K562 (cell line): ENCODE data around the gene NUP214. TPM values are rescaled to one million over a fixed set of nuclear protein-coding genes. Genes with fewer than 3 reads are reported as not detected.

Experiments used
- ATAC-seq: fragments of 200-7000 bp; cut with Tn5 transposase; 3 replicates; pipeline ENCODE4 v1.9.1; 2020; ENCODE audit warnings: moderate library complexity
- BruUV-seq: library from RNA; stranded (reverse); fragments of 400-500 nt; replicated peaks from 2 replicates; lab custom pipeline; 2021; lab: Mats Ljungman, UMichigan
- CTCF ChIA-PET: fragments of 300-600 bp; formaldehyde crosslinking; extraction: SDS; loops from one replicate; lab custom pipeline; 2021; ENCODE audit warnings: low intra/inter-chr PET ratio; lab: Yijun Ruan, JAX
- POLR2A ChIA-PET: fragments of 300-600, 350-650 bp; sonication (Branson Sonifier 250); formaldehyde crosslinking; extraction: SDS; loops from one replicate; lab custom pipeline; 2021; ENCODE audit warnings: antibody characterized with exemption, inconsistent platforms; lab: Yijun Ruan, JAX
- DNase-seq, 4 experiments: peaks; one replicate each; pipeline versions ENCODE4 v3.0.0 to v3.0.0-alpha.2; 2011 to 2018; ENCODE audit warnings: low spot score in 3 of 4, mixed read lengths in 3 of 4; ENCODE audit errors: extremely low read depth in 1 of 4
- FAIRE-seq: peaks from 2 replicates; lab custom pipeline; 2011; peaks lifted over from hg19 to GRCh38; lab: Jason Lieb, UNC
- H2AFZ ChIP-seq: 2 replicates; pipeline ENCODE4 v1.6.0; 2011; ENCODE audit warnings: low read depth, low read length, control low read depth, inconsistent platforms
- H3K27ac ChIP-seq: fragments of 200-600 bp; 3 replicates; pipeline ENCODE4 v1.8.0; 2011; ENCODE audit warnings: low read depth, mild to moderate bottlenecking, control low read depth, inconsistent platforms, low read length, moderate library complexity, mixed read lengths; ENCODE audit errors: extremely low read depth
- H3K27me3 ChIP-seq, 2 experiments: fragments of 300-600 bp in 1 of 2; 2 replicates in 1 of 2; 3 replicates in 1 of 2; pipeline versions ENCODE4 v1.6.0 to v1.8.0; 2011; ENCODE audit warnings: inconsistent platforms in 2 of 2, low read length in 2 of 2, mild to moderate bottlenecking in 1 of 2, mixed read lengths in 1 of 2, moderate library complexity in 1 of 2; ENCODE audit not compliant: control insufficient read depth in 2 of 2, insufficient read depth in 2 of 2
- H3K36me3 ChIP-seq: fragments of 300-600 bp; 3 replicates; pipeline ENCODE4 v1.8.0; 2011; ENCODE audit warnings: mild to moderate bottlenecking, low read length, inconsistent platforms; ENCODE audit not compliant: control insufficient read depth, insufficient read depth
- H3K4me1 ChIP-seq, 2 experiments: fragments of 200-600 bp in 1 of 2; replicated peaks in 1 of 2; 2 replicates in 1 of 2; 3 replicates in 1 of 2; pipeline versions ENCODE4 v1.5.1 to v1.8.0; 2011; ENCODE audit warnings: inconsistent platforms in 2 of 2, low read length in 2 of 2, mild to moderate bottlenecking in 1 of 2, mixed read lengths in 1 of 2, moderate library complexity in 1 of 2; ENCODE audit not compliant: control insufficient read depth in 2 of 2, insufficient read depth in 2 of 2
- H3K4me2 ChIP-seq: 2 replicates; pipeline ENCODE4 v1.6.1; 2011; ENCODE audit warnings: low read length, control low read depth, inconsistent platforms, mixed read lengths; ENCODE audit not compliant: insufficient read depth
- H3K4me3 ChIP-seq: fragments of 200-600 bp; sonication (generic), shearing (Covaris generic); 2 replicates; pipeline ENCODE4 v1.5.1; 2016; ENCODE audit warnings: control low read depth, inconsistent platforms
- H3K79me2 ChIP-seq: fragments of 200-600 bp; 3 replicates; pipeline ENCODE4 v1.8.0; 2011; ENCODE audit warnings: low read length, inconsistent platforms; ENCODE audit not compliant: control insufficient read depth, insufficient read depth
- H3K9ac ChIP-seq, 2 experiments: 2 replicates each; pipeline versions ENCODE4 v1.6.0 to v1.6.1; 2011; ENCODE audit warnings: low read depth in 2 of 2, low read length in 2 of 2, control low read depth in 1 of 2, inconsistent platforms in 1 of 2, mild to moderate bottlenecking in 1 of 2, mixed read lengths in 1 of 2; ENCODE audit not compliant: insufficient read depth in 1 of 2
- H3K9me1 ChIP-seq: one replicate; pipeline ENCODE4 v1.6.0; 2011; ENCODE audit warnings: inconsistent platforms, mild to moderate bottlenecking, low read length, moderate library complexity; ENCODE audit not compliant: control insufficient read depth, insufficient read depth
- H3K9me3 ChIP-seq: replicated peaks from 2 replicates; pipeline ENCODE4 v1.5.1; 2011; ENCODE audit warnings: low read depth, low read length, inconsistent platforms; ENCODE audit not compliant: control insufficient read depth, insufficient read depth
- H4K20me1 ChIP-seq: replicated peaks from 2 replicates; pipeline ENCODE4 v1.6.1; 2011; ENCODE audit warnings: low read length, inconsistent platforms, mixed read lengths; ENCODE audit not compliant: control insufficient read depth, insufficient read depth
- ARNT ChIP-seq, 2 experiments: fragments of 450-650 bp; IDR thresholded peaks; 2 replicates each; pipeline ENCODE4 v1.6.1; 2016; ENCODE audit warnings: mild to moderate bottlenecking in 1 of 2
- CXXC5 ChIP-seq: fragments of 250-450 bp; sonication (Bioruptor Pico); IDR thresholded peaks from 2 replicates; pipeline ENCODE4 v1.8.0; 2022; ENCODE audit warnings: inconsistent platforms, mild to moderate bottlenecking, moderate library complexity
- ESRRA ChIP-seq: fragments of 450-650 bp; IDR thresholded peaks from 2 replicates; pipeline ENCODE4 v1.6.1; 2014; ENCODE audit warnings: low read depth, mild to moderate bottlenecking, moderate library complexity, borderline replicate concordance
- FOXM1 ChIP-seq, 2 experiments: fragments of 450-650 bp in 1 of 2; sonication (generic) in 1 of 2; formaldehyde crosslinking in 1 of 2; IDR thresholded peaks; 2 replicates each; pipeline versions ENCODE4 v1.6.1 to v1.9.0; 2017 to 2022; ENCODE audit warnings: low read depth in 2 of 2, mild to moderate bottlenecking in 2 of 2, missing genetic modification reagents in 1 of 2, moderate library complexity in 1 of 2
- HIVEP1 ChIP-seq: fragments of 250-450 bp; sonication (Bioruptor Pico); IDR thresholded peaks from 2 replicates; pipeline ENCODE4 v1.4.0; 2020; ENCODE audit warnings: mild to moderate bottlenecking
- MIER1 ChIP-seq: fragments of 450-650 bp; IDR thresholded peaks from 2 replicates; pipeline ENCODE4 v1.6.1; 2016; ENCODE audit warnings: antibody characterized with exemption, mild to moderate bottlenecking, low read depth
- MTA3 ChIP-seq: fragments of 450-650 bp; formaldehyde crosslinking; IDR thresholded peaks from 2 replicates; pipeline ENCODE4 v1.6.1; 2017; ENCODE audit warnings: mild to moderate bottlenecking, borderline replicate concordance
- NCOR1 ChIP-seq: fragments of 450-650 bp; IDR thresholded peaks from 2 replicates; pipeline ENCODE4 v1.6.1; 2016; ENCODE audit warnings: mild to moderate bottlenecking, moderate library complexity
- PHF8 ChIP-seq: fragments of 200-600 bp; sonication (generic); IDR thresholded peaks from 2 replicates; pipeline ENCODE4 v1.6.1; 2012; ENCODE audit warnings: mixed run types, mild to moderate bottlenecking, inconsistent platforms, low read length, moderate library complexity, borderline replicate concordance
- PRDM10 ChIP-seq: fragments of 450-650 bp; IDR thresholded peaks from 2 replicates; pipeline ENCODE4 v1.6.1; 2018; ENCODE audit not compliant: partially characterized antibody
- SMARCA4 ChIP-seq: fragments of 450-650 bp; IDR thresholded peaks from 2 replicates; pipeline ENCODE4 v1.6.1; 2016
- STAT6 ChIP-seq: sonication (generic); formaldehyde crosslinking; IDR thresholded peaks from 2 replicates; pipeline ENCODE4 v1.8.1; 2023; ENCODE audit warnings: mild to moderate bottlenecking, missing genetic modification reagents
- TARDBP ChIP-seq: fragments of 450-650 bp; IDR thresholded peaks from 2 replicates; pipeline ENCODE4 v1.6.1; 2016
- TCF7 ChIP-seq: sonication (generic); IDR thresholded peaks from 2 replicates; pipeline ENCODE4 v1.6.1; 2016; ENCODE audit warnings: antibody characterized with exemption, borderline replicate concordance
- ZKSCAN1 ChIP-seq: fragments of 150-350 bp; IDR thresholded peaks from 2 replicates; pipeline ENCODE4 v1.6.1; 2016; ENCODE audit warnings: low read depth, low read length
- ZNF224 ChIP-seq: sonication (generic); formaldehyde crosslinking; IDR thresholded peaks from 2 replicates; pipeline ENCODE4 v1.8.0; 2022; ENCODE audit warnings: mild to moderate bottlenecking, missing genetic modification reagents
- WGBS: fragments of 100-300 bp; shearing (Covaris generic); methylation state at CpG from one replicate; pipeline ENCODE4 v1.1.6; 2016; ENCODE audit warnings: low coverage, mixed read lengths; ENCODE audit not compliant: insufficient coverage; ENCODE audit errors: missing lambda C conversion rate; 5-methylcytosine and 5-hydroxymethylcytosine counted together
- in situ Hi-C: fragments of 300-500 bp; cut with MboI; formaldehyde crosslinking; loops from 4 replicates; pipeline ENCODE4 v1.15.0; 2018; ENCODE audit warnings: inconsistent platforms, mixed read lengths
- intact Hi-C: fragments of 100-400 bp; cut with micrococcal nuclease; formaldehyde crosslinking; loops from 2 replicates; pipeline ENCODE4 v1.14.2; 2022
- polyA plus RNA-seq, 8 experiments: library from polyadenylated mRNA; depleted of rRNA in 4 of 8; stranded (reverse) in 5 of 8; unstranded in 3 of 8; fragments of >200 nt; fragmentation: Nextera tagmentation in 2 of 8; fragmentation: Illumina TruSeq in 1 of 8; extraction: Ambion mirVana in 2 of 8; extraction: Trizol in 1 of 8; gene quantifications; 2 replicates each; pipeline versions ENCODE4 v1.2.1 to v1.2.3, GENCODE V29; 2011 to 2014; ENCODE audit warnings: inconsistent platforms in 1 of 8, missing spikeins in 1 of 8
- total RNA-seq, 7 experiments: library from RNA; depleted of rRNA in 6 of 7; stranded (reverse); fragments of >200 nt in 6 of 7; fragmentation: Illumina TruSeq in 2 of 7; extraction: Trizol in 2 of 7; gene quantifications; 2 replicates each; pipeline versions ENCODE4 v1.2.1 to v1.2.3, GENCODE V29; 2011 to 2021; ENCODE audit warnings: low replicate concordance in 1 of 7

NUP214 gene
- total and polyA plus RNA-seq, 9 of the 15 experiments (the other 6 are each of a cell fraction or from before 2014, with no cell fraction given): 56.9 to 332 (median 97.1) TPM

GRCh38 chr9:131107760-131108159 lies 17.6 kb upstream of the NUP214 start:
- TF ChIP-seq MIER1: no peak
- no peak for TF ChIP-seq PRDM10
- no peak for TF ChIP-seq PHF8
- TF ChIP-seq CXXC5 (CRISPR knock-in tag): no peak
- TF ChIP-seq ZNF224 (CRISPR knock-in tag): no peak
- TF ChIP-seq SMARCA4: no peak
- no peak for TF ChIP-seq ARNT (IDR thresholded peaks at IDR 0.05)
- no peak for TF ChIP-seq NCOR1
- no peak for TF ChIP-seq ESRRA
- no peak for TF ChIP-seq MTA3
- TF ChIP-seq FOXM1 (IDR thresholded peaks at IDR 0.05; ENCODE audit: low read depth): no peak
- no peak for TF ChIP-seq FOXM1 (CRISPR knock-in tag; IDR thresholded peaks at IDR 0.05; ENCODE audit: low read depth)
- no peak for TF ChIP-seq TARDBP
- TF ChIP-seq TCF7: no peak
- TF ChIP-seq ZKSCAN1: no peak
- no peak for TF ChIP-seq STAT6 (CRISPR knock-in tag)
- no peak for TF ChIP-seq HIVEP1 (CRISPR knock-in tag)
- no TSS peak for BruUV-seq
- POLR2A ChIA-PET: interaction anchor here (0.5 to 99.3 kb wide), 5 partner anchors 11 to 620 kb away, joined by 3 to 3336 read pairs (median 4); partner anchors contain the start of genes AIF1L and NUP214
- Histone ChIP-seq H3K4me2 (no peak overlapping the region), H3K36me3 (no peaks in the 10 kb centered on the region), H3K27ac (no peak overlapping the region), H3K79me2 (no peaks in the 10 kb centered on the region), H3K4me1 (peaks cover 3 to 22% of the 10 kb centered on the region in 2 experiments), H3K9ac (peak overlapping the region in 1 of 2 experiments; percentile 5; a peak in 2 of 4 replicates), H3K4me3 (no peak overlapping the region), H3K9me3 (no peaks in the 10 kb centered on the region), H3K27me3 (peaks cover 81 to 100% of the 10 kb centered on the region in 2 experiments), H2AFZ (no peak overlapping the region), H4K20me1 (peaks cover 32% of the 10 kb centered on the region), H3K9me1 (peaks cover 5% of the 10 kb centered on the region)
- 5% methylated on average over 8 of the region's 8 CpGs for WGBS
- CTCF ChIA-PET: interaction anchor here (0.5 kb wide), 1 partner anchor 186 kb away, joined by 3 read pairs; no protein-coding TSS in a partner anchor
- in situ Hi-C loops: no loop called here
- peak; percentile 11 for ATAC-seq
- DNase-seq: peak in 1 of 4 experiments; percentile 75
- intact Hi-C loops: loop anchor here (2.0 kb wide), 1 partner anchor 51 kb away; no protein-coding TSS in a partner anchor
- no peak for FAIRE-seq
